Esophagus squamous epithelium (tissue), 4 donors: ENCODE data around the gene ACVR2B.
A peak's percentile ranks its signal among the peaks of the same experiment; 100 is the strongest.

Experiments
- CTCF ChIP-seq, 6 experiments: fragments of 450-650 bp in 4 of 6; fragments of 200-600 bp in 2 of 6; sonication (generic) in 2 of 6; IDR thresholded peaks; one replicate each; pipeline ENCODE4 v1.5.1; 2016 to 2019; ENCODE audit warnings: antibody characterized with exemption in 6 of 6, mild to moderate bottlenecking in 4 of 6, moderate library complexity in 4 of 6
- POLR2A ChIP-seq, 4 donors: fragments of 450-650 bp; IDR thresholded peaks; one replicate each; pipeline ENCODE4 v1.6.1; 2017; ENCODE audit warnings: antibody characterized with exemption in 4 of 4, mild to moderate bottlenecking in 4 of 4, moderate library complexity in 3 of 4

GRCh38 chr3:38521391-38521987, 67.8 kb downstream of the ACVR2B start:
- peak; percentile 73 to 94 (median 83) for TF ChIP-seq CTCF (IDR thresholded peaks at IDR 0.05)
- TF ChIP-seq POLR2A (IDR thresholded peaks at IDR 0.05) = no peak
